Measurements from ENCODE around the gene PLEKHA3.

The PLEKHA3 gene

GRCh38 chr2:178450524-178450773, 29.8 kb upstream of the PLEKHA3 start:
- TF ChIP-seq L3MBTL2 (conservative IDR thresholded peaks at IDR 0.05) (0 out of 2 replicates have a peak, but pooled peaks have one; percentile 3), SP1 (IDR thresholded peaks at IDR 0.05) (no peak), FOXK2 (IDR thresholded peaks at IDR 0.05) (no peak), ZNF384 (IDR thresholded peaks at IDR 0.05) (no peak), LEF1 (IDR thresholded peaks at IDR 0.05; ENCODE audit: borderline replicate concordance) (no peak), CTBP1 (IDR thresholded peaks at IDR 0.05; ENCODE audit: borderline replicate concordance) (no peak)
- ChIA-PET CTCF (interaction anchor here (1.1 kb wide), 1 partner anchor 36 kb away, joined by 7 read pairs; no protein-coding TSS in a partner anchor), POLR2A (interaction anchor here (0.9 to 3.5 kb wide), 26 partner anchors 8 to 338 kb away, joined by 3 to 29 read pairs (median 4); partner anchors contain the start of gene RBM45)
- DNase-seq (ENCODE audit: extremely low spot score) = peak; percentile 80

- TF ChIP-seq ELF4 (IDR thresholded peaks at IDR 0.05) (peak; percentile 46), L3MBTL2 (conservative IDR thresholded peaks at IDR 0.05) (no peak), ZNF384 (IDR thresholded peaks at IDR 0.05) (no peak), TARDBP (IDR thresholded peaks at IDR 0.05) (peak; percentile 56; the same call in 1 of the 2 replicates), HDGF (IDR thresholded peaks at IDR 0.05; ENCODE audit: borderline replicate concordance) (peak; percentile 96)
- ChIA-PET POLR2A (interaction anchor here (0.6 to 3.5 kb wide), 36 partner anchors 8 to 1467 kb away, joined by 3 to 29 read pairs (median 4); partner anchors contain the start of genes PLEKHA3 and RBM45), CTCF (interaction anchor here (0.6 to 1.1 kb wide), 2 partner anchors 25 to 36 kb away, joined by 4 to 7 read pairs; no protein-coding TSS in a partner anchor)
- DNase-seq (ENCODE audit: extremely low spot score) = peak; percentile 96
These were observed 29.3 kb upstream of the PLEKHA3 start, which contains the start of the genes PJVK and PRKRA for GRCh38 chr2:178450774-178451525. PJVK (plus strand) TSS chr2:178451378; CDS start chr2:178453410, 2,032 bp downstream. PRKRA (minus strand) TSS chr2:178451175; CDS start chr2:178451030, 145 bp downstream.

- TF ChIP-seq PKNOX1 (IDR thresholded peaks at IDR 0.05) (no peak), L3MBTL2 (conservative IDR thresholded peaks at IDR 0.05) (no peak), ARNT (IDR thresholded peaks at IDR 0.05) (no peak), FOXM1 (IDR thresholded peaks at IDR 0.05; ENCODE audit: borderline replicate concordance) (no peak), BHLHE40 (IDR thresholded peaks at IDR 0.05; ENCODE audit: borderline replicate concordance) (no peak), SP1 (IDR thresholded peaks at IDR 0.05) (no peak), ZNF384 (IDR thresholded peaks at IDR 0.05) (no peak), CTBP1 (IDR thresholded peaks at IDR 0.05; ENCODE audit: borderline replicate concordance) (no peak), FOXA1 (IDR thresholded peaks at IDR 0.05) (no peak), TARDBP (IDR thresholded peaks at IDR 0.05) (no peak), NFRKB (IDR thresholded peaks at IDR 0.05) (no peak), FOXK2 (IDR thresholded peaks at IDR 0.05) (no peak), SUZ12 (IDR thresholded peaks at IDR 0.05) (no peak)
- CTCF ChIA-PET = no interaction called here
These were observed 27.9 kb upstream of the PLEKHA3 start for GRCh38 chr2:178452334-178452733.

GRCh38 chr2:178452870-178453269, 27.4 kb upstream of the PLEKHA3 start:
- TF ChIP-seq FOXA1 (IDR thresholded peaks at IDR 0.05) (no peak), L3MBTL2 (conservative IDR thresholded peaks at IDR 0.05) (no peak), SUZ12 (IDR thresholded peaks at IDR 0.05) (no peak), ARNT (IDR thresholded peaks at IDR 0.05) (no peak), FOXM1 (IDR thresholded peaks at IDR 0.05; ENCODE audit: borderline replicate concordance) (no peak), NFRKB (IDR thresholded peaks at IDR 0.05) (no peak), ELF4 (IDR thresholded peaks at IDR 0.05) (no peak), CTBP1 (IDR thresholded peaks at IDR 0.05; ENCODE audit: borderline replicate concordance) (no peak), ZNF384 (IDR thresholded peaks at IDR 0.05) (no peak), TARDBP (IDR thresholded peaks at IDR 0.05) (no peak), HDGF (IDR thresholded peaks at IDR 0.05; ENCODE audit: borderline replicate concordance) (no peak), FOXK2 (IDR thresholded peaks at IDR 0.05) (no peak), SP1 (IDR thresholded peaks at IDR 0.05) (no peak), PKNOX1 (IDR thresholded peaks at IDR 0.05) (no peak), LEF1 (IDR thresholded peaks at IDR 0.05; ENCODE audit: borderline replicate concordance) (no peak), BHLHE40 (IDR thresholded peaks at IDR 0.05; ENCODE audit: borderline replicate concordance) (no peak)
- DNase-seq (ENCODE audit: extremely low spot score) = no peak
- ChIA-PET POLR2A (interaction anchor here (0.7 to 3.2 kb wide), 3 partner anchors 16 to 29 kb away, joined by 3 to 19 read pairs (median 3); no protein-coding TSS in a partner anchor), CTCF (interaction anchor here (0.5 kb wide), 1 partner anchor 147 kb away, joined by 3 read pairs; no protein-coding TSS in a partner anchor)

More at GRCh38 chr2:178452334-178452733, 27.9 kb upstream of the PLEKHA3 start:
- no peak for DNase-seq (ENCODE audit: extremely low spot score)
- POLR2A ChIA-PET = interaction anchor here (1.6 to 3.2 kb wide), 2 partner anchors 27 to 30 kb away, joined by 3 to 19 read pairs; no protein-coding TSS in a partner anchor

GRCh38 chr2:178455947-178456346, 24.3 kb upstream of the PLEKHA3 start:
- DNase-seq (ENCODE audit: extremely low spot score) = no peak
- CTCF ChIA-PET = no interaction called here
- no peak for TF ChIP-seq ARNT (IDR thresholded peaks at IDR 0.05)
- TF ChIP-seq L3MBTL2 (conservative IDR thresholded peaks at IDR 0.05) = no peak
- no peak for TF ChIP-seq SUZ12 (IDR thresholded peaks at IDR 0.05)
- no peak for TF ChIP-seq NFRKB (IDR thresholded peaks at IDR 0.05)
- no peak for TF ChIP-seq FOXA1 (IDR thresholded peaks at IDR 0.05)
- no peak for TF ChIP-seq BHLHE40 (IDR thresholded peaks at IDR 0.05; ENCODE audit: borderline replicate concordance)
- no peak for TF ChIP-seq ZNF384 (IDR thresholded peaks at IDR 0.05)
- TF ChIP-seq ELF4 (IDR thresholded peaks at IDR 0.05) = no peak
- TF ChIP-seq TARDBP (IDR thresholded peaks at IDR 0.05) = no peak
- TF ChIP-seq HDGF (IDR thresholded peaks at IDR 0.05; ENCODE audit: borderline replicate concordance) = no peak
- no peak for TF ChIP-seq FOXM1 (IDR thresholded peaks at IDR 0.05; ENCODE audit: borderline replicate concordance)
- TF ChIP-seq CTBP1 (IDR thresholded peaks at IDR 0.05; ENCODE audit: borderline replicate concordance) = no peak
- no peak for TF ChIP-seq PKNOX1 (IDR thresholded peaks at IDR 0.05)
- no peak for TF ChIP-seq FOXK2 (IDR thresholded peaks at IDR 0.05)
- TF ChIP-seq SP1 (IDR thresholded peaks at IDR 0.05) = no peak
- POLR2A ChIA-PET = no interaction called here

All from HEK293T (cell line).